ENCODE results near the gene SERPINI2.

Gene SERPINI2, protein sequence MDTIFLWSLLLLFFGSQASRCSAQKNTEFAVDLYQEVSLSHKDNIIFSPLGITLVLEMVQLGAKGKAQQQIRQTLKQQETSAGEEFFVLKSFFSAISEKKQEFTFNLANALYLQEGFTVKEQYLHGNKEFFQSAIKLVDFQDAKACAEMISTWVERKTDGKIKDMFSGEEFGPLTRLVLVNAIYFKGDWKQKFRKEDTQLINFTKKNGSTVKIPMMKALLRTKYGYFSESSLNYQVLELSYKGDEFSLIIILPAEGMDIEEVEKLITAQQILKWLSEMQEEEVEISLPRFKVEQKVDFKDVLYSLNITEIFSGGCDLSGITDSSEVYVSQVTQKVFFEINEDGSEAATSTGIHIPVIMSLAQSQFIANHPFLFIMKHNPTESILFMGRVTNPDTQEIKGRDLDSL

DNA sequence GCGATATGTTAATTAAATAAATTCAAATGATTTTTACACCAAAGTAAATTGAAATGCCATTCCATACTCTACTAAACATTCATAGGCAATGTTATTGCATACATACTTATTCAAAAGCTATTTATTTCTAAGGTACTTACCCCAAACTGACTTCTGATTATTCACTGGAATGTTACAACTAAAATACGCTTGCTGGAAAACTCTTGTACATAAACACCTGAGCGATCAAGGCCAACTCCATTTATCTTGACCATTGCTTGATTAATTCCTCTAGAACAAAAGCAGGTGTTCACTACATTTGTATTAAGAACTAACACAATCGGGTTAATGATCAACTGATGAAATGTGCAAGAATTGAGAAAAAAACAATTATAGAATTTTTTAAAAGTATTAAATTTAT, at the start of gene SERPINI2:
SERPINI2 (minus strand) TSS at position 180 of the 400 bp plus-strand sequence. CDS start 2,208 bp downstream, outside the sequence.
- DNase-seq (ENCODE audit: low read depth) = no peak

DNA sequence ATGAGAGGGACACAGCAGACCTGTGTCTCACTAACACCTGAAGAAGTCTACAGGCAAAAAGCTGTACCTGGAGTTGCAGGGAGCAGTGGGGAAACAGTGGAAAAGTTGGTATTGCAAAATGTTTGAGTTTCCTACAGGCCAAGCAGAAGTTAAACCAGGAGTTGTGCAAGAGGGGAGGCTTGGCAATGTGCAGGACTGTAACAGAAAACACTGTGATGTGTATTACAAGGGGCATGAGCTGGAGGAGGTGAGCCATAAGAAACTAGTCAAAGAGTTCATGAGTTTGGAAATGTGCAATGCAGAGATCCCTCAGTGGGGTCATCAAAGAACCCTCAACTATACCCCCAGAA, 47.1 kb upstream of the SERPINI2 start:
- DNase-seq (ENCODE audit: low read depth) = no peak

DNA sequence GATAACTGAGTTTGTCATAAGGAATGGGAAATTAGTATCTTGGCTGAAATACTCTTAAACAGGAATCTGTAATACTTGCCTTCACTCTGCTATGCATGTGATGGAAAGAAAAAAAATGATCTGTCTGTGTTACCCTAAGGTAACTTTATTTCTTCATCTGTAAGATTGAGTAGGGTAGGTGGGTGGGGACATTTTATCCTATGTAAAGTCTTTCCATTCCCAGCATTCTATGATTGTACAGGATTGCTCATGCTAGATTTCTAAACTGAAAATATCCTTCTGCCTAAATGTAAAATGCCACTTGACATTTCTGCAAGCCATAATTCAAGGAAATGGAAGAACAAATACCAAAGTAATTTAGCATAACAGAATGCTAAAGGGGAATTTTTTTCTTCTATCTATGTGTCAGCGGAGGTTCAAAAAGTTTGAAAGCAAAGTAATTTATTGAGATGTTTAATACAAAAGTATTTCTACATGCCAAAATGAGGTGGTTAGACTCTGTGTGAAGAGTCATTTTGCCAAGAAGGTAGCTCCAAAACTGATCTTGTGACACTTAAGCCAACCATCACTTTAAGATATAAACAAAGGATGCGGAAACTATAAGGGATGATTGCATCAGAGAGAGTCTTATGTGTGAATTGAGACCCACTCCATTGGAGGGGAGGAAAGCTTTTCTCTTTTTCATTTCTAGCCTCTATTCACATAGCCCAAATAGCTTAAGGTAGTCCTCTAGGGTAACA, 46.6 kb upstream of the SERPINI2 start:
- no peak for DNase-seq (ENCODE audit: low read depth)

DNA sequence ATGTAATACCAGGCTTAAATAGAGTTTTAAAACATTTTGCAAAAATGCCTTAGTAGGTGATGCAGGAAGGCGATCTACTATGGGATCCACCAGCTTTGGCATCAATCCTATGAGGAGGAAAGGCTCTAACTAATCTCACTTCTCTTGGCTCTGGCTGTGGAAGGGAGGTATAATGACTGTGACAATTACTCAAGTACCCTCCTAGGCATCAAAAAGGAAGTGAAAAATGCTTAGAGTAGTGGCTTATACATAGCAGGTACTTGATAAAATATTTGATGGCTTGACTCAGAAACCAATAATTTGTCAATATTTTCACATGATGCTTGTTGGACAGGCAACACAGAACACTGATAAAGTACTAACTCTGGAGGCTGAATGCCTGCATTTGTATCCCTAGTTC, 34.1 kb upstream of the SERPINI2 start:
- no peak for DNase-seq (ENCODE audit: low read depth)

DNA sequence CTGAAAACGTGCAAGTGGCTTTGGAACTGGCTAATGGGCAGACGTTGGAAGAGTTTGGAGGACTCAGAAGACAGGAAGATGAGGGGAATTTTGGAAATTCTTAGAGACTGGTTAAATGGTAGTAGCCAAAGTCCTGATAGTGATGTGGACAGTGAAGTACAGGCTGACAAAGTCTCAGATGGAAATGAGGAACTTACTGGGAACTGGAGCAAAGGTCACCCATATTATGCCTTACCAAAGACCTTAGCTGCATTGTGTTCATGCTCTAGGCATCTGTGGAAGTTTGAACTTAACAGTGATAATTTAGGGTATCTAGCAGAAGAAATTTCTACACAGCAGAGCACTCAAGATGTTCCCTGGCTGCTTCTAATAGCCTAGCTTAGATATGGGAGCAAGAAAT, 28.6 kb upstream of the SERPINI2 start:
- DNase-seq (ENCODE audit: low read depth) = no peak

DNA sequence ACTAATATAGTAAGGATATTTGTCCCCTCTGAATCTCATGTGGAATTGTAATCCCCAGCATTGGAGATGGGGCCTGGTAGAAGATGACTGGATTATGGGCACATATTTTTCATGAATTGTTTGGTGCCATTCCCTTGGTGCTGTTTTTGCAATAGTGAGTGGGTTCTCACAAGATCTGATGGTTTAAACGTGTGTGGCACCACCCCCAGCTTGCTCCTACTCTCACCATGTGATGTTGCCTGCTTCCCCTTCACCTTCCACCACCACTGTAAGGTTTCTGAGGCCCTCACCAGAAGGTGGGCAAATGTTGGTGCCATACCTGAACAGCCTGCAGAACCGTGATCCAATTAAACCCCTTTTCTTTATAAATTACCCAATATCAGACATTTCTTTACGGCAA, 28.1 kb upstream of the SERPINI2 start:
- no peak for DNase-seq (ENCODE audit: low read depth)

DNA sequence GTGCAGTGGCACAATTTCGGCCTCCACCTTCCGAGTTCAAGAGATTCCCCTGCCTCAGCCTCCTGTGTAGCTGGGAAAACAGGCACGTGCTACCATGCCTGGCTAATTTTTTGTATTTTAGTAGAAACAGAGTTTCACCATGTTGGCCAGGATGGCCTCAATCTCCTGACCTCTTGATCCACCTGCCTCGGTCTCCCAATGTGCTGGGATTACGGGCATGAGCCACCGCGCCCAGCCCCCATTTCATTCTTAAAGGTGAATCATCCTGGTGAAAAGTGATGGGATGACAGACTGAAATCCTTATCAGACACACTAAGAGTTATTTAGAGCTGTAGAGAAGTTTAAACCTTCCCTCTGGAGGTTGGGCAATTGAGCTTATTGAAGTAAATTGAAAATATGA, 24.1 kb upstream of the SERPINI2 start:
- no peak for DNase-seq (ENCODE audit: low read depth)

DNA sequence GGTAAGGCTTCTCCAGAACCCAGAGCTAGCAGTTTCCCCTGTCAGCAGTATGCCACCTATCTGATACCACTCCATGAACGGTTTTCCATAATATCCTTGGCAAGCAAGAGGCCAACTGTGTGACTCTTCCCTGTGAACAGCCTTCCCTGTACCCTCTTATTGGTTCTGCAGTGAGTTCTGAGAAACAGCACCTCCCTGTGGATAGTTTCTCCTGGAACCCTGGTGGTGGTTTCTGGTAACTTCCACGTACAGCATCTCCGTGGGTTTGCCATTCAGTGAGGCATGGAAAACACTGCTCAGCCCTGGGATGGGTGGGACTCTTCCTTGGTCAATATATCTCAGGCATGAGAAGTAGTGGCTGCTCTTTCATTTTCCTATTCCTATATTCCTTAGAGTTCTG, 19.4 kb upstream of the SERPINI2 start:
- no peak for DNase-seq (ENCODE audit: low read depth)

DNA sequence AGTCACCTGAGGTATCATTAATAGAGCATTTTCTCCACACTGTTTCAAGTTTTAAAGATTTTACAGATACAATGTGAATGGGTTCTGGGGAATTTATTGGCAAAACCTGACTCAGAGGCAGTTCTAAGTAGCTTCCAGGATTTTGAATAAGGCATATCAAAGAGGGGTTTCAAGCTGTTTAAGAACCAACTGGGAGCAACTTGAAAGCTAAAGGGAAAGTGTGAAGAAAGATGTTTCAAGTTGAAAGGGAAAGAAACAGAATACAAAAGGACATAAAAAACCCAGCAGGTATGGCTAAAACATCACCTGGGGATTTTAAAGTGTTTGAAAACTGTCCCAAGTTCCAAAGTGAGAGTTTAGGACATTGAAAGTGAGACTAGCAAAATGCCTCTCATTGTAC, 17.8 kb upstream of the SERPINI2 start:
- DNase-seq (ENCODE audit: low read depth) = no peak

DNA sequence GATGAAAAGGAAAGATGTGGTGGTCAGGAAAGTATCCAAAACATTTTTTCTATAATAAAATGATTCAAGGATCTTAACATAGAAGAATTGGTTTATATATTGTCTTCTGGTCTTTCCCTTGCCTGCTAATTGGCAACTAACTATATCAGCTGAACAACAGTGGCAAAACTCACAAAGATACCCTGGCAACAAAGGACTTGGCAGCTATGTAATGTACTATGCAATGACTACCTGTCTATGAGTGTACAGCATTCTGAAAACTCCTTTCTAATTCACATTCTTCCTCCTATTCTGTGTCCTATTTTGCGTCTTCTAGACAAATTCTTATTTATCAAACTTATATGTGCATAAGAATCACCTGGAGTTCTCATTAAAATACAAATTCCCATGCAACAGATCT, 15.7 kb upstream of the SERPINI2 start:
- no peak for DNase-seq (ENCODE audit: low read depth)

DNA sequence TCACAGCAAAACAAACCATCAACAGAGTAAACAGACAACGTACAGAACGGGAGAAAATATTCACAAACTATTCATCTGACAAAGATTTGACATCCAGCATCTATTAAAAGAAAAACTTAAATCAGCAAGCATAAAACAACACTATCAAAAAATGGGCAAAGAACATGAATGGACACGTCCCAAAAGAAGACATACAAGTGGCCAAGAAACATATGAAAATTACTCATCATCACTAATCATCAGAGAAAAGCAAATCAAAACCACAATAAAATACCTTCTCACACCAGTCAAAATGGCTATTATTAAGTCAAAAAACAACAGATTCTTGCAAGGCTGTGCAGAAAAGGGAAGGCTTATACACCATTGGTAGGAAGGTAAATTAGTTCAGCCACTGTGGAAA, 13.7 kb upstream of the SERPINI2 start:
- DNase-seq (ENCODE audit: low read depth) = no peak

DNA sequence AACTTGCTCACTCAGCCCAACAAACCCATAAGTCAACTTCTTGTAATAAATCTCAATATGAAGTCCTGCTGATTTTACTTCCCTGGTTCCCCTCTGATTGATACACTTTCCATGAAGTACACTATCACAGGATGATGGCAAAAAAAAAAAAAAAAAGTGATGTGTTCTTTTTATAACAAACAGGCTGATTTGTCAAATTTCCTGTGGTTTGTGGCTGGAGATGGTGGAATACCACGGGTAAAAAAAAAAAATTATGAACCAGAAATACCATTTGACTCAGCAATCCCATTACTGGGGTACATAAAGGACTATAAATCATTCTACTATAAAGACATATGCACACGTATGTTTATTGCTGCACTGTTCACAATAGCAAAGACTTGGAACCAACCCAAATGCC, 10.7 kb upstream of the SERPINI2 start:
- DNase-seq (ENCODE audit: low read depth) = no peak

DNA sequence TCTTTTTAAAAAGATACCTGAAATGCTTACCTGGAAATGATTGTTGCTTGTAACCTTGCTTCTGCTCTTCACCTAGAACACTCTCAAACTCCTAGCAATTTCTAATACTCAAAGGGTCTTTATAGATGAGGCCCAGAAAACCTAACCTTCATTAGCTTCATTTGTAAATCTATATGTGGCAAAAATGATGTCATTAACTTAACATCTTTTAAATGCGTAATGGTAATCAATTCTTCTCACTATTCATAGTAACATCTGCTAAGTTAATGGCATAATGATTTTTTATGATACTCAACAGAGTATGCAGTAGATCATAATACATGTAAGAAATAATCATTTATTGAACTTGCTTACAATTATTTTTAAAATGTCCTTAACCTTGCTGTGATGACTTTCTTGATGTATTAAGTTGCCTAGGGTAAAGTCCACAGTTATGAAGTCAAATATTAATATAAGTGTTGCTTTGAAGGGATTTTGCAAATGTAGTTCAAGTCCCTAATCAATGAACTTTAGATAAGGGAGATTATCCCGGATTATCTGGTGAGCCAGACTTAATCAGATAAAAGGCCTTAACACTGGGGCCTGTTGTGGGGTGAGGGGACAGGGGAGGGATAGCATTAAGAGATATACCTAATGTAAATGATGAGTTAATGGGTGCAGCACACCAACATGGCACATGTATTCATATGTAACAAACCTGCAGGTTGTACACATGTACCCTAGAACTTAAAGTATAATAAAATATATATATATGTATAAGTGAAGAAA, 10.1 kb upstream of the SERPINI2 start:
- DNase-seq (ENCODE audit: low read depth) = no peak

DNA sequence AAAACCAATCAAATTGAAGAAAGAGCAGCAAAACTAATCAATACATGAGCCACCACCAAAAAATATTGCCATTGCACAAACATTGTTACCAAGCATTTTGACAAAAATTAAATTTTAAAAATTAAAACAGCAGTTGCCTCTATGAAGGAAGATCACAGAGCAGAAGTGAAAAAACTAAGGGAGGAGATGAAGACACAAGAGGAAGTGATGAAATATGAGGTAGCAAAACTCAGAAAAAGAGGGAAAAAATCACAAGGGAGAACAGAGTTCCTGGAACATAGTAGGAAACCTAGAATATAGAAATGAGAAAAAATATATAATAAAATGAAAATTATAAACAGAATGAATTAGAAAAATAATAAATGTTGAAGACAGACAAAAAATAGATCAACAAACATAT, 7.3 kb upstream of the SERPINI2 start:
- no peak for DNase-seq (ENCODE audit: low read depth)

DNA sequence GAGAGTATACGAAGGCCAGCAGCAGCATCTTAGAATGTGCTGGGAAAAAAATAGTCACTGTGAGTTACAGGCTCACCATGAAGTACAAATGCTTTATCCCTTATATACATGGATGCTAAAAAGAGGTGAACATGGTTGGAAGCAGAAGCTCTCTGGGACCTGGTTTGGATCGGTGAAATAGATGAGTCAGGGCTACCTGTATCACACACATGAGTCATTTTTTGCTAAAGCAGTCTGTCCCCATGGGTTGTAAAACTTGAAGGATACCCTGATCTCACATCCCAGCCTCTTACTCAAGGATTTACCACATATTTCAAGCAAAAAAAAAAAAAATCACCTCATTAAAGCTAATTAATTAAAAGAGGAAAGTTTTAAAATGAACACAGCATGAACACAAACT, 6.9 kb upstream of the SERPINI2 start:
- no peak for DNase-seq (ENCODE audit: low read depth)

DNA sequence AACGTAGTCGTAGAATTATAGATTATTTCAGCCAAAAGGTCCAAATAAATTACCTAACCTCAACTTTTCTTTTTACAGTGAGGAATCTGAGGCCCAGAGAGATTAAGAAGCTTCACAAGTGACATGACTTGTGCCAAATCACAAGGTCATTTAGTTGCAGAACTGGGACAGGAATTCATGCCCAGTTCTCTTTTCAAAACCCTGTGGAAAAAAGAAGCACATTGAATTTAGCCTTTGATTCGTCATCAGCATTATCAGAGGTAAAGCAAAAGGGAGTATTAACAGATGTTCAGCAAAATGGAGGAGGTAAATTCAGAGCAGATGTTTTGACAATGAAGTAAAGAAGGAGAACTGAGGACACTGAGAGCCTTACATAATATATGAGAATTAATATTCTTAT, 4.5 kb downstream of the SERPINI2 start:
- no peak for DNase-seq (ENCODE audit: low read depth)

DNA sequence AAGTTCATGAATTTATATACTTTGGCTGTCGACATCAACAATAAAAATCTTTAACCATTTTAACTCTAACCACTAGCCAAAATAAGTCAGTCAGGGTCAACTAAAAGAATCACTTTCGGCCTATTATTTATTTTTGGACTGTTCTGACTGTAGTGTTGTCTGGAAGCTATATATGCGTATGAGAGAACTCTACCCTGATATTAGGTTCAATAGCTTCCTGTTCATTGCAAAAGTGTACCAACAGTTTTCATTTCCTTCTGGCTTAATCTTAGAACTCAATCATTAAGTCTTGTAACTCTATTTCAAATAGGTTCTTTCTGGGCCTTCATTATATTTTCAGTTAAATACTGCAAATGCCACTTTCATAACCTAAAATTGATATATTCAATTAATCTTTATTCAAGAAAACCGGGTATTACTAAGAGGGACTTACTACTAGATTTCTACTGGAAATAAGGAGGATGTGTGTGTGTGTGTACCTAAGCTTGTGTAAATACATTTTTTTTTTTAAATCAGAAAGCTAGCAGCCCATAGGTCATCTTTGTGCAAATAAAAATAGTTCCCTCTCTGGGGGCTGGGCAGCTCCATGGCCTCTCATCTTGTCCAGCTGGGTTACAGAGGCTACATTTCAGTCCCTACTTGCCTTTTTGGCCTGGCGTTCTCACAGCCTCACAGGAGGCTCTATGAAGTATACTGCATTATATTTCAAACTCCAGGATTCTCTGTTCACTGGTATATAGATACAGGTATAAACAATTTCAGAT, 5.8 kb downstream of the SERPINI2 start:
- no peak for DNase-seq (ENCODE audit: low read depth)

DNA sequence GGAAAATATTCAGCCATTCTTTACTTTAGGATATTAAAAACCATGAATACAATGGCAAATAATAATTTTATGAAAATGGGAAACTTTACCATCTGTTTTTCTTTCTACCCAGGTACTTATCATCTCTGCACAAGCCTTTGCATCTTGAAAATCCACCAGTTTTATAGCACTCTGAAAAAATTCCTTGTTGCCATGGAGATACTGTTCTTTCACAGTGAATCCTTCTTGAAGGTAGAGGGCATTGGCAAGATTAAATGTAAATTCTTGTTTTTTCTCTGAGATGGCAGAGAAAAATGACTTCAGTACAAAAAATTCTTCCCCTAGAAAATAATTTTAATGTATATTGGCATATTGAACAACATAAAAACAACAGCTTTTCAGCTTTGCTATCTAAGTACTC, 6.9 kb downstream of the SERPINI2 start:
- DNase-seq (ENCODE audit: low read depth) = no peak

DNA sequence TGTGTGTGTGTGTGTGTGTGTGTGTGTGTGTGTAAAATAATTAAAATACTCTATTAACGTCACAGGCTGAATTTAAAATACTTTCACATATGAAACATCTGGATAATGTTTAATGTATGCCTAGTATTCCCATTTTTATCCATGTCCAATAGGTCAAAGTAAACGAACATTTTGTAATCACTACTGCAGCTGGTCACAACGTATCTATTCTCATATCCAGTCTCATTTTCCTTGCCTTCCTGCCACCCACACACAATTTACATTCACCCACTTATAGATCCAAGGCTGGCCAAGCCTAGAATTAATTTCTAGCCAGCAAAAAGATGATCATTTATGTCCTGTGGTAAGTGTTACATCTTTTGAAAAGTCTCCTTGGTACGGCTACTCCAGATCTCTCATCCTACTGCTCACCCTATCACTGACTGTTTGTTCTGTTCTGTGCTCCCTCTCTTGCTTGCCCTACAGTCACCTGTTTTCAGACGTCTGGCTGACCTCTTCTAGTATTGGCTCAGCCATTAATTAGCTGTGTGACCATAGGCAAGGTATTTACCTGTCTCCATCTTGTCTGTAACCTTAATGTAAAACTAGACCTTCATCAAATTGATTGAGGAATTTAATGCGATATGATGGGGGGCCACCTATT, 17.6 kb downstream of the SERPINI2 start:
- no peak for DNase-seq (ENCODE audit: low read depth)

DNA sequence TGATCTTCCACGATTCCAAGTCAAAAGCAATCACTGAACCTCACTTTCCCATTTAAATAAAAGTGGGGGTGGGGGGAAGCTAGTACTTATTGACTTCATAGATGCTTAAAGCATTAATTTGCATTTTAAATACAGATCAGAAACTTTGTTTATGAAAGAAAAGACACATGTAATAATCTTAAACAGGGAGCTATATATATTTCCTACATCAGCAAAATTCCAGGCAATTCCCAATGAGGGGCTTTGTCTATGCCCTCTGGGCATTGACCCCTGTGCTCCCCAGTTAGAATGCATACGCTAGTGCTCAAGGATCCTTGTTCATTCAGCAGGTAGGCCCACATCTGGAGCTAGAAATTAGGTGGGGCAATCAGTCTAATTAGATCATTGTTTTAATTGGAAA, 20.0 kb downstream of the SERPINI2 start:
- no peak for DNase-seq (ENCODE audit: low read depth)

DNA sequence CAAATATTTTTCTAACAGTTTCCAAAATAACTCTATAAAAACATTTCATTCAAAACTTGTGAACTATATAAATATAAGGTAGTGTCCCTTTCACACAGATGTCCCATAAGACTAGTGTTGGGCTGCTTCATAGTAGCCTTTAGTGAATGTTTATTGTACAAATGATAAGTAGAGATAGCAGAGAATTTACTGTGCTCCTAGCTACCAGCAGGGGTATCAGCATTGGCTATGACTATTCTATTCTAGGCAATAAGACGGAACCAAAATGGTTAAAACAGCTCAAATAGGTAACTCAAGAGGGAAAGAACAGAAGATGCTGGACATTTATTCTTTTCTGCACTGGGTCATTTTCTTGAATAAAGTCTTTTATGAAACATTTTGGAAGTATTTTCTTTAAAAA, 22.6 kb downstream of the SERPINI2 start:
- DNase-seq (ENCODE audit: low read depth) = no peak

DNA sequence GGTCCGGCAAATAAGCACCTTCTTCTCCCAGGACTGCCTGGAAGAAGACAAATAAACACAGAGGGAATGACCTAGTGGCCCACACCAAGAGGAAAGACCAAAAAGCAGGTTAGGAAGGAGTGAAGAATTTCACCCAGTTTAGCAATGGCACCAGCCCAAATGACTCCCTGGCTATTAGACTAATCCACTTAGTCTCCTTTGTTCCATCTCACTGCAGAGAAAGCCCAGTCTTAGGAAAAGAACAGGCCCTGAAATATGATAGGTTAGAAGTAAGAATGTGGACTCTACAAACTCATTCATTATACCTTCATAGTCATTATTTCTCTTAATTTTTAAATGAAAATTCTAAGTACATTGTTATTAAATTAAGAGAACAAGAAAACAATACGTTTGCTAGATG, 23.2 kb downstream of the SERPINI2 start:
- DNase-seq (ENCODE audit: low read depth) = no peak

Data from stimulated activated CD4-positive, alpha-beta T cell treated with anti-CD3 and anti-CD28 coated beads, Interleukin-2, amount 100 ng/mL, for 4 hours (primary cell).